Transverse colon (tissue), 4 donors: Measurements from ENCODE around the gene HIBCH.

ENCODE experiments used
- POLR2AphosphoS5 ChIP-seq, 3 donors: sonication (generic); formaldehyde crosslinking; IDR thresholded peaks; one replicate each; pipeline ENCODE4 v1.6.1; 2016; ENCODE audit warnings: antibody characterized with exemption in 3 of 3
- TF ChIP-seq, protein P1 (sequence below), 5 experiments: fragments of 200-600 bp in 3 of 5; fragments of 450-650 bp in 2 of 5; sonication (generic) in 3 of 5; IDR thresholded peaks; 1 replicate in 2 of 5; 2 replicates in 3 of 5; pipeline ENCODE4 v1.5.1; 2016 to 2017; ENCODE audit warnings: antibody characterized with exemption in 5 of 5, inconsistent platforms in 3 of 5, mild to moderate bottlenecking in 2 of 5, moderate library complexity in 1 of 5

DNA sequence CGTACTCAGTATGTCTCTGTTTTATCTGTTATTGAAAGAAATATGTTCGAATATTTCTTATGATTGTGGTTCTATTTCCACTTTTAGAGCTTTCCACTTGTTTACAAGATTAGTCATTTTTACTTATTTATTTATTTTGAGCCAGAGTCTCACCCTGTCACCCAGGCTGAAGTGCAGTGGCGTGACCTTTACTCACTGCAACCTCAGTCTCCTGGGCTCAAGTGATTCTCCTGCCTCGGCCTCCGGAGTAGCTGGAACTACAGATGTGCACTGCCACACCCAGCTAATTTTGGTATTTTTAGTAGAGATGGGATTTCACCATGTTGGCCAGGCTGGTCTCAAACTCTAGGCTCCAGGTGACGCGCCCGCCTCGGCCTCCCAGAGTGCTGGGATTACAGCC lies 53.3 kb downstream of the HIBCH start:
- TF ChIP-seq, protein P1, sequence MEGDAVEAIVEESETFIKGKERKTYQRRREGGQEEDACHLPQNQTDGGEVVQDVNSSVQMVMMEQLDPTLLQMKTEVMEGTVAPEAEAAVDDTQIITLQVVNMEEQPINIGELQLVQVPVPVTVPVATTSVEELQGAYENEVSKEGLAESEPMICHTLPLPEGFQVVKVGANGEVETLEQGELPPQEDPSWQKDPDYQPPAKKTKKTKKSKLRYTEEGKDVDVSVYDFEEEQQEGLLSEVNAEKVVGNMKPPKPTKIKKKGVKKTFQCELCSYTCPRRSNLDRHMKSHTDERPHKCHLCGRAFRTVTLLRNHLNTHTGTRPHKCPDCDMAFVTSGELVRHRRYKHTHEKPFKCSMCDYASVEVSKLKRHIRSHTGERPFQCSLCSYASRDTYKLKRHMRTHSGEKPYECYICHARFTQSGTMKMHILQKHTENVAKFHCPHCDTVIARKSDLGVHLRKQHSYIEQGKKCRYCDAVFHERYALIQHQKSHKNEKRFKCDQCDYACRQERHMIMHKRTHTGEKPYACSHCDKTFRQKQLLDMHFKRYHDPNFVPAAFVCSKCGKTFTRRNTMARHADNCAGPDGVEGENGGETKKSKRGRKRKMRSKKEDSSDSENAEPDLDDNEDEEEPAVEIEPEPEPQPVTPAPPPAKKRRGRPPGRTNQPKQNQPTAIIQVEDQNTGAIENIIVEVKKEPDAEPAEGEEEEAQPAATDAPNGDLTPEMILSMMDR (IDR thresholded peaks at IDR 0.05): no peak
- TF ChIP-seq POLR2AphosphoS5 (IDR thresholded peaks at IDR 0.05): no peak
